K562 (cell line): Measurements from ENCODE around the gene ADRM1. TPM values are rescaled to one million over a fixed set of nuclear protein-coding genes. Genes with fewer than 3 reads are reported as not detected.

ENCODE experiments used
- ATAC-seq: fragments of 200-7000 bp; cut with Tn5 transposase; 3 replicates; pipeline ENCODE4 v1.9.1; 2020; ENCODE audit warnings: moderate library complexity
- BruUV-seq: library from RNA; stranded (reverse); fragments of 400-500 nt; replicated peaks from 2 replicates; lab custom pipeline; 2021; lab: Mats Ljungman, UMichigan
- CTCF ChIA-PET: fragments of 300-600 bp; formaldehyde crosslinking; extraction: SDS; loops from one replicate; lab custom pipeline; 2021; ENCODE audit warnings: low intra/inter-chr PET ratio; lab: Yijun Ruan, JAX
- POLR2A ChIA-PET: fragments of 300-600, 350-650 bp; sonication (Branson Sonifier 250); formaldehyde crosslinking; extraction: SDS; loops from one replicate; lab custom pipeline; 2021; ENCODE audit warnings: antibody characterized with exemption, inconsistent platforms; lab: Yijun Ruan, JAX
- DNase-seq, 4 experiments: peaks; one replicate each; pipeline versions ENCODE4 v3.0.0 to v3.0.0-alpha.2; 2011 to 2018; ENCODE audit warnings: low spot score in 3 of 4, mixed read lengths in 3 of 4; ENCODE audit errors: extremely low read depth in 1 of 4
- FAIRE-seq: peaks from 2 replicates; lab custom pipeline; 2011; peaks lifted over from hg19 to GRCh38; lab: Jason Lieb, UNC
- H2AFZ ChIP-seq: 2 replicates; pipeline ENCODE4 v1.6.0; 2011; ENCODE audit warnings: low read depth, low read length, control low read depth, inconsistent platforms
- H3K27ac ChIP-seq: fragments of 200-600 bp; 3 replicates; pipeline ENCODE4 v1.8.0; 2011; ENCODE audit warnings: low read depth, mild to moderate bottlenecking, control low read depth, inconsistent platforms, low read length, moderate library complexity, mixed read lengths; ENCODE audit errors: extremely low read depth
- H3K27me3 ChIP-seq, 2 experiments: fragments of 300-600 bp in 1 of 2; 2 replicates in 1 of 2; 3 replicates in 1 of 2; pipeline versions ENCODE4 v1.6.0 to v1.8.0; 2011; ENCODE audit warnings: inconsistent platforms in 2 of 2, low read length in 2 of 2, mild to moderate bottlenecking in 1 of 2, mixed read lengths in 1 of 2, moderate library complexity in 1 of 2; ENCODE audit not compliant: control insufficient read depth in 2 of 2, insufficient read depth in 2 of 2
- H3K36me3 ChIP-seq: fragments of 300-600 bp; 3 replicates; pipeline ENCODE4 v1.8.0; 2011; ENCODE audit warnings: mild to moderate bottlenecking, low read length, inconsistent platforms; ENCODE audit not compliant: control insufficient read depth, insufficient read depth
- H3K4me1 ChIP-seq, 2 experiments: fragments of 200-600 bp in 1 of 2; replicated peaks in 1 of 2; 2 replicates in 1 of 2; 3 replicates in 1 of 2; pipeline versions ENCODE4 v1.5.1 to v1.8.0; 2011; ENCODE audit warnings: inconsistent platforms in 2 of 2, low read length in 2 of 2, mild to moderate bottlenecking in 1 of 2, mixed read lengths in 1 of 2, moderate library complexity in 1 of 2; ENCODE audit not compliant: control insufficient read depth in 2 of 2, insufficient read depth in 2 of 2
- H3K4me2 ChIP-seq: 2 replicates; pipeline ENCODE4 v1.6.1; 2011; ENCODE audit warnings: low read length, control low read depth, inconsistent platforms, mixed read lengths; ENCODE audit not compliant: insufficient read depth
- H3K4me3 ChIP-seq: fragments of 200-600 bp; sonication (generic), shearing (Covaris generic); 2 replicates; pipeline ENCODE4 v1.5.1; 2016; ENCODE audit warnings: control low read depth, inconsistent platforms
- H3K79me2 ChIP-seq: fragments of 200-600 bp; 3 replicates; pipeline ENCODE4 v1.8.0; 2011; ENCODE audit warnings: low read length, inconsistent platforms; ENCODE audit not compliant: control insufficient read depth, insufficient read depth
- H3K9ac ChIP-seq, 2 experiments: 2 replicates each; pipeline versions ENCODE4 v1.6.0 to v1.6.1; 2011; ENCODE audit warnings: low read depth in 2 of 2, low read length in 2 of 2, control low read depth in 1 of 2, inconsistent platforms in 1 of 2, mild to moderate bottlenecking in 1 of 2, mixed read lengths in 1 of 2; ENCODE audit not compliant: insufficient read depth in 1 of 2
- H3K9me1 ChIP-seq: one replicate; pipeline ENCODE4 v1.6.0; 2011; ENCODE audit warnings: inconsistent platforms, mild to moderate bottlenecking, low read length, moderate library complexity; ENCODE audit not compliant: control insufficient read depth, insufficient read depth
- H3K9me3 ChIP-seq: replicated peaks from 2 replicates; pipeline ENCODE4 v1.5.1; 2011; ENCODE audit warnings: low read depth, low read length, inconsistent platforms; ENCODE audit not compliant: control insufficient read depth, insufficient read depth
- H4K20me1 ChIP-seq: replicated peaks from 2 replicates; pipeline ENCODE4 v1.6.1; 2011; ENCODE audit warnings: low read length, inconsistent platforms, mixed read lengths; ENCODE audit not compliant: control insufficient read depth, insufficient read depth
- ARNT ChIP-seq, 2 experiments: fragments of 450-650 bp; IDR thresholded peaks; 2 replicates each; pipeline ENCODE4 v1.6.1; 2016; ENCODE audit warnings: mild to moderate bottlenecking in 1 of 2
- ASH1L ChIP-seq: fragments of 450-650 bp; IDR thresholded peaks from 2 replicates; pipeline ENCODE4 v1.6.1; 2018; ENCODE audit warnings: borderline replicate concordance, mild to moderate bottlenecking, low read depth; ENCODE audit not compliant: partially characterized antibody
- FOS ChIP-seq: IDR thresholded peaks from 3 replicates; pipeline ENCODE4 v1.6.1; 2011; ENCODE audit not compliant: insufficient read length; ENCODE audit errors: extremely low read depth
- HDAC2 ChIP-seq: fragments of 450-650 bp; IDR thresholded peaks from 2 replicates; pipeline ENCODE4 v1.6.1; 2016; ENCODE audit warnings: mild to moderate bottlenecking
- KDM1A ChIP-seq, 2 experiments: fragments of 450-650 bp; IDR thresholded peaks; 2 replicates each; pipeline ENCODE4 v1.6.1; 2016; ENCODE audit warnings: mild to moderate bottlenecking in 2 of 2
- MBD2 ChIP-seq: sonication (generic); IDR thresholded peaks from 2 replicates; pipeline ENCODE4 v1.6.1; 2016; ENCODE audit warnings: low read depth, borderline replicate concordance
- NFYB ChIP-seq: IDR thresholded peaks from 2 replicates; pipeline ENCODE4 v1.6.1; 2011; ENCODE audit warnings: mild to moderate bottlenecking, moderate library complexity; ENCODE audit not compliant: insufficient read length; ENCODE audit errors: extremely low read depth
- PHF21A ChIP-seq: fragments of 450-650 bp; IDR thresholded peaks from 2 replicates; pipeline ENCODE4 v1.6.1; 2017; ENCODE audit warnings: low read depth, borderline replicate concordance
- RCOR1 ChIP-seq, 2 experiments: IDR thresholded peaks; 2 replicates each; pipeline ENCODE4 v1.6.1; 2012; ENCODE audit warnings: low read depth in 2 of 2, low read length in 2 of 2, borderline replicate concordance in 1 of 2, improper control_type of control experiment in 1 of 2
- ZNF133 ChIP-seq: fragments of 250-450 bp; sonication (Bioruptor Pico); IDR thresholded peaks from 2 replicates; pipeline ENCODE4 v1.4.0; 2020; ENCODE audit warnings: mild to moderate bottlenecking
- ZNF197 ChIP-seq: fragments of 200-800 bp; sonication (Bioruptor generic); IDR thresholded peaks from 2 replicates; pipeline ENCODE4 v1.6.1; 2016; ENCODE audit warnings: low read depth, missing genetic modification characterization, missing compliant biosample characterization
- ZNF431 ChIP-seq: sonication (generic); formaldehyde crosslinking; IDR thresholded peaks from 2 replicates; pipeline ENCODE4 v1.8.0; 2022; ENCODE audit warnings: mild to moderate bottlenecking, missing genetic modification reagents
- ZZZ3 ChIP-seq: fragments of 450-650 bp; IDR thresholded peaks from 2 replicates; pipeline ENCODE4 v1.6.1; 2016; ENCODE audit warnings: antibody characterized with exemption, mild to moderate bottlenecking, moderate library complexity
- WGBS: fragments of 100-300 bp; shearing (Covaris generic); methylation state at CpG from one replicate; pipeline ENCODE4 v1.1.6; 2016; ENCODE audit warnings: low coverage, mixed read lengths; ENCODE audit not compliant: insufficient coverage; ENCODE audit errors: missing lambda C conversion rate; 5-methylcytosine and 5-hydroxymethylcytosine counted together
- in situ Hi-C: fragments of 300-500 bp; cut with MboI; formaldehyde crosslinking; loops from 4 replicates; pipeline ENCODE4 v1.15.0; 2018; ENCODE audit warnings: inconsistent platforms, mixed read lengths
- intact Hi-C: fragments of 100-400 bp; cut with micrococcal nuclease; formaldehyde crosslinking; loops from 2 replicates; pipeline ENCODE4 v1.14.2; 2022
- polyA plus RNA-seq, 8 experiments: library from polyadenylated mRNA; depleted of rRNA in 4 of 8; stranded (reverse) in 5 of 8; unstranded in 3 of 8; fragments of >200 nt; fragmentation: Nextera tagmentation in 2 of 8; fragmentation: Illumina TruSeq in 1 of 8; extraction: Ambion mirVana in 2 of 8; extraction: Trizol in 1 of 8; gene quantifications; 2 replicates each; pipeline versions ENCODE4 v1.2.1 to v1.2.3, GENCODE V29; 2011 to 2014; ENCODE audit warnings: inconsistent platforms in 1 of 8, missing spikeins in 1 of 8
- total RNA-seq, 7 experiments: library from RNA; depleted of rRNA in 6 of 7; stranded (reverse); fragments of >200 nt in 6 of 7; fragmentation: Illumina TruSeq in 2 of 7; extraction: Trizol in 2 of 7; gene quantifications; 2 replicates each; pipeline versions ENCODE4 v1.2.1 to v1.2.3, GENCODE V29; 2011 to 2021; ENCODE audit warnings: low replicate concordance in 1 of 7

ADRM1 gene
- total and polyA plus RNA-seq, 9 of the 15 experiments (the other 6 are each of a cell fraction or from before 2014, with no cell fraction given), result 5.0 to 223 (median 67.4) TPM

GRCh38 chr20:62266340-62266739, 36.5 kb upstream of the ADRM1 start:
- Histone ChIP-seq H3K79me2 (no peaks in the 10 kb centered on the region), H3K27me3 (no peaks in the 10 kb centered on the region), H3K9me3 (no peaks in the 10 kb centered on the region), H3K27ac (no peak overlapping the region), H3K4me3 (no peak overlapping the region), H2AFZ (no peak overlapping the region), H4K20me1 (0 out of 2 replicates have a peak, but pooled peaks cover 9% of the 10 kb centered on the region), H3K9me1 (no peaks in the 10 kb centered on the region), H3K36me3 (peaks cover 20% of the 10 kb centered on the region; the same call in 2 of the 3 replicates), H3K9ac (no peak overlapping the region), H3K4me2 (no peak overlapping the region), H3K4me1 (peaks cover 0 to 20% of the 10 kb centered on the region in 2 experiments; a peak in 2 of 5 replicates)
- peak; percentile 36 to 73 (median 57) for DNase-seq
- TF ChIP-seq PHF21A (peak; percentile 83; the same call in 1 of the 2 replicates), RCOR1 (IDR thresholded peaks at IDR 0.05; ENCODE audit: borderline replicate concordance in 1 of 2, low read depth in 2 of 2, low read length in 2 of 2) (peak in 1 of 2 experiments; percentile 81; a peak in 2 of 4 replicates), ARNT (IDR thresholded peaks at IDR 0.05) (peak in 1 of 2 experiments; percentile 100; a peak in 2 of 4 replicates), NFYB (peak; percentile 97), FOS (peak; percentile 80), ZZZ3 (no peak), MBD2 (peak; percentile 65; the same call in 1 of the 2 replicates), KDM1A (IDR thresholded peaks at IDR 0.05) (peak; percentile 81 to 87; a peak in 3 of 4 replicates), ZNF197 (CRISPR knock-in tag) (no peak), ZNF431 (no peak), HDAC2 (0 out of 2 replicates have a peak, but pooled peaks have one; percentile 29), ASH1L (peak; percentile 77), ZNF133 (CRISPR knock-in tag) (no peak)
- in situ Hi-C loops (no loop called here), intact Hi-C loops (no loop called here)
- ATAC-seq, result no peak
- FAIRE-seq, result no peak
- no TSS peak for BruUV-seq
- ChIA-PET POLR2A (no interaction called here), CTCF (no interaction called here)
- 64% methylated on average over 9 of the region's 10 CpGs for WGBS
